COR-L47 (cell line): ENCODE results near the gene PVALEF.
"Not testable (repeated sequence)": the region's sequence is repeated elsewhere in the genome, so short reads cannot be mapped to it uniquely, and the experiment has no call there.

Experiments used
- DNase-seq: peaks from one replicate; lab custom pipeline; 2025; lab: John Stamatoyannopoulos, UW

The PVALEF gene

GRCh38 chr17:81143717-81144422 lies 21.4 kb upstream of the PVALEF start:
- DNase-seq = no peak

- DNase-seq = no peak
These were observed 20.9 kb upstream of the PVALEF start for GRCh38 chr17:81144423-81144781.

DNA sequence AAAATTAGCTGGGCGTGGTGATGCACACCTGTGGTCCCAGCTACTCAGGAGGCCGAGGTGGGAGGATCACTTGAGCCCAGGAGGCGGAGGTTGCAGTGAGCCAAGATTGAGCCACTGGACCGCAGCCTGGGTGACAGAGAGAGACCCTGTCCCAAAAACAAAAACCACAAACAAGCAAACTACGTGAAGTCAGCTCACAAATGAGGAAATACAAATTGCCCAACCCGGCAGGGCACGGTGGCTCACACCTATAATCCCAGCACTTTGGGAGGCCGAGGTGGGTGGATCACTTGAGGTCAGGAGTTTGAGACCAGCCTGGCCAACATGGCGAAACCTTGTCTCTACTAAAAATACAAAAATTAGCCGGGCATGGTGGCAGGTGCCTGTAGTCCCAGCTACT lies 19.1 kb upstream of the PVALEF start:
- DNase-seq = not testable (repeated sequence)

- no peak for DNase-seq
These were observed 17.6 kb upstream of the PVALEF start for GRCh38 chr17:81147701-81148100.

GRCh38 chr17:81148571-81148970 lies 16.7 kb upstream of the PVALEF start:
- no peak for DNase-seq

DNA sequence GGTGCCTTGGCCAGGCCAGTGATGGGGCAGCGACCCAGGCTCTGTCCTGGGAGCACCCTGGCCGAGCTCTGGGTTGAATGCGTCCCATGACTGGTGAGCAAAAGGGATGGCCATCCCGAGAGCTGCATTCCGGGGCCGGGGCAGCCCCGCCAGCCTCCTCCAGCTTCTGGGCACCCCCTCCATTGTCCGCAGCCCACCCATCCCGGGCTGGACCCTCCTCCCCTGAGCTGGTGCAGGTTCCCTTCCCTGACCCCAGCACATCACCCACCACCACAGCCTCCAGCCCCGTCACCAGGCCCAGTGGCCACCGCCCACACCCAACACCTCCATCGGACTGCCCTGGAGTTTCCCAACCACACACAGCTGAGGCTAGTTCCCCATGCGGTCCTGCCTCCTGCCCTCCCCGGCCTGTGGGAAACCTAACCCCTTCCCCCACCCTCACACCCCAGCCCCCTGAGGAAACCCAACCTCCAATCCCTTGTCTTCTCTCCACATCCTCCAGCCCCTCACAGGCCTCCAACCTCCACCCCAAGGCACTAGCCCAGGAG lies 16.2 kb upstream of the PVALEF start:
- no peak for DNase-seq

- no peak for DNase-seq
These were observed 14.8 kb upstream of the PVALEF start for GRCh38 chr17:81150377-81151077.

GRCh38 chr17:81151278-81151677 lies 14.0 kb upstream of the PVALEF start:
- DNase-seq = no peak

DNA sequence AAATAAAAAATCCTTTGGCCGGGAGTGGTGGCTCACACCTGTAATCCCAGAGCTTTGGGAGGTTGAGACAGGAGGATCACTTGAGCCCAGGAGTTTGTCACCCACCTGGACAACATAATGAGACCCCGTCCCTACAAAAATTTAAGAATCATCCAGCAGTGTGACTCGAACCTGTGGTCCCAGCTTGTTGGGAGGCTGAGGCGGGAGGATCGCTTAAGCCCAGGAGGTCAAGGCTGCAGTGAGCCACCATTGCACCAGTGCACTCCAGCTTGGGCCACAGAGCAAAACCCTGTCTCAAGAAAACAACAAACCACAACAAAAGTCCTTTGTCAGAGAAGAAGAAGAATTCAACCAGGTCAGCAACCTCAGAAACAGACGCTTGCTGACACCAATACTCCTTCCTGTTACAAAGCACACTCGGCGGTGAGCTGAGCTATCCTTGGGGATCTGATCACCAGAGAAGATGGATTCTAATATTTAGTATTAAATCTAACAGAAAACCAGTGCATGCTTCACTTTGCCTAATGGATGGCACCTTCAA lies 12.9 kb upstream of the PVALEF start:
- no peak for DNase-seq

DNA sequence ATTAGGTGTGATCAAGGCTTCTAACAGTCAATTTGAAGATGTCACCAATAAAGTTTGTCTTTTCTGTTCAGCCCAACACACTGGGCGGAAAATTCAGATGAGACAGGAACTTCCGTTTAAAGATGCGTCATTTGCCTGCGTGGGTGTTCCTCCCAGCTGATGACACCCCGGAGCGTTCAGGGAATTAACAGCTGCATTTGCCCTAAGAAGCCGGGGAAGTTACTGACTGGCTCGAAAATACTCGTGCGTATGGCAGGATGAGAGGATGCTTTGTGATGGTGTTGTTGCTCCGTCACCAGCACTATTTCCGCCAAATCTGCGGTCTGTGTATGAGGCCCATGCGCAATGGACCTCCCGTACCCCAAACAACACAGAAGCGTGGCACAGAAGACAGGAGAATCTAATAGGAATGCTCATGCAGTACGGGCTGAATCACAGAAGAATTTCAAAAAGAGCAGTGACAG lies 11.9 kb upstream of the PVALEF start:
- DNase-seq = no peak

- DNase-seq = not testable (repeated sequence)
These were observed 11.3 kb upstream of the PVALEF start for GRCh38 chr17:81154016-81154415.

DNA sequence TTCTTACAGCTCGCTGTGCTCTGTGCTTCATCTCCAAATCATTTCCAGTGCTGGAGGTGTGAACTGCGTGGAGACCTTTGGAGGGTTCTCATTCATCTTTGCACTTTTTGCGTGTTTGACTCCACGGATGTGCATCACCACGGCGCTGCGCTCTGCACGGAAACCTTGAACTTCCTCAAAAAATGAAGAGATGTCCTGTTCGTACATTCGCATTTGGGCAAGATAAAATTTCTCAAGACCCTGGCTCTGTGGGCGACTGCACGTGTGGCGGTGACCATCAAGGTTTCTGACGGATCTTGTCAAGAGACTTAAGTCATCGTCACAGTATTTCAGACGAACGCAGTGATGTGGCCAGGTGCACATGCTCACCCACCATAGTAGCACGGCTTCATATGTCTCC lies 10.3 kb upstream of the PVALEF start:
- DNase-seq = no peak

GRCh38 chr17:81156866-81157805 lies 8.2 kb upstream of the PVALEF start:
- no peak for DNase-seq

- DNase-seq = no peak
These were observed 7.2 kb upstream of the PVALEF start for GRCh38 chr17:81157848-81158687.

GRCh38 chr17:81158688-81159590 lies 6.4 kb upstream of the PVALEF start:
- no peak for DNase-seq

- DNase-seq = no peak
These were observed 5.6 kb upstream of the PVALEF start for GRCh38 chr17:81159611-81160265.

DNA sequence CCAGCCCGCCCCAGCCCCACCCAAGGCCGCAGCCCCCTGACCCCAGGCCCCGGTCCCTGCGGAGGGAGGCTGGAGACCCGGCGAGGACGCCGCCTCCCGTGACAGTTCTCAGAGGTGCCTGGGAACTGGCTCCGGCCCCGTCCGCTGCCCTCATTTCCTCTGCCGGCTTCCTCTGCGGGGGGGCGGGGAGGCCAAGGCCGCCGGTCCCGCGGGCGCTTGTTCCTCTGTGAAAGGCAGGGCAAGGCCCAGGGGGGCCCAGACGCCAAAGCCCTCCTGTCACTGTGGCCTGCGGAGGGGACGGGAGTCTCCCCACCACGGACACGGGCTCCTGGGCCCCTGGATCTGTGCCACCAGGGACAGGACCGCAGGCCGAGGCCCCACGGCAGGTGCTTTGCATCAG lies 5.0 kb upstream of the PVALEF start:
- DNase-seq = no peak

- no peak for DNase-seq
These were observed 4.4 kb upstream of the PVALEF start for GRCh38 chr17:81160747-81161453.

DNA sequence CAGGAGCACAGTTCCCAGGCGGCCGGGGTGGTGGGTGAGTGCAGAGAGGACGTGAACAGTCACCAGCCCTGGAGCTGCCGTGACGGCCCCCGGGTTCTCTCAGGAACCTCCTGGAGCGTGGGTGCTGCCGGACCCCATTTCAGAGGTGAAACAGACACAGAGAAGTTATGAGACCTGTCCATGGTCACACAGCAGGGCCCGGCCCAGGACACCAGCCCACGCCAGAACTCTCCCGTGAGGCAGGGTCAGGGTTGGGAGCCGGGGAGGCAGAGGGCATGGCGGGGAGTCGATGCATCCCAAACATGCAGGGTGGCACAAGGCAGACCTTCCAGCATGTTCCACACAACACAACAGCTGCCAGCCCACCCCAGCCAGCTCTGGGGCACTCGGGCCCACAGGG lies 3.8 kb upstream of the PVALEF start:
- DNase-seq = no peak
